ENCODE measurements around the gene PCBP4.
"Not testable (repeated sequence)": the region's sequence is repeated elsewhere in the genome, so short reads cannot be mapped to it uniquely, and the experiment has no call there.

The PCBP4 gene

GRCh38 chr3:51995346-51996163 is 28.3 kb upstream of the PCBP4 start, which contains the start of gene RPL29:
Gene RPL29 (minus strand): TSS chr3:51995895. CDS start chr3:51995461, 434 bp downstream.
- DNase-seq (ENCODE audit: insufficient read length, low spot score) (peak; percentile 89), FAIRE-seq (peak; percentile 89)

- no peak for DNase-seq (ENCODE audit: insufficient read length, low spot score)
- FAIRE-seq, result peak; percentile 4
Measured at GRCh38 chr3:51994530-51994929, 27.3 kb upstream of the PCBP4 start.

DNA sequence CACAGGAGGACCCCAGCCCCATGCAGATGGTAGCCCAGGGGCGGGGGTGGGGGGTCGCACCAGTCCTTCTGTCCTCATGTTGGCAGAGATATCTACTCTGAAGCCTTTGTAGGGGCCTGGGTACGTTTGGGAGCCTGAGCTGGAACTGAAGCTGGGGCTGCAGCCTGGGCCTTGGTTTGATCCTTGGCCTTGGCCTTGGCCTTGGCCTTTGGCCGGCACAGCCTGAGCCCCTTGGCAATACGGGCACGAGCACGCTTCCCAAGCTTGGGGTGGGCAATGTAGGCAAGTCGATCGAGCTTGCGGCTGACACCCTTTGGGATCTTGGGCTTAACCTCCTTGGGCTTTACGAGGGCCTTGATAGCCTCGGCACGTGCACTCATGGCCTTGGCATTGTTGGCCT is 26.4 kb upstream of the PCBP4 start:
- not testable (repeated sequence) for FAIRE-seq; DNase-seq (ENCODE audit: insufficient read length, low spot score)

DNA sequence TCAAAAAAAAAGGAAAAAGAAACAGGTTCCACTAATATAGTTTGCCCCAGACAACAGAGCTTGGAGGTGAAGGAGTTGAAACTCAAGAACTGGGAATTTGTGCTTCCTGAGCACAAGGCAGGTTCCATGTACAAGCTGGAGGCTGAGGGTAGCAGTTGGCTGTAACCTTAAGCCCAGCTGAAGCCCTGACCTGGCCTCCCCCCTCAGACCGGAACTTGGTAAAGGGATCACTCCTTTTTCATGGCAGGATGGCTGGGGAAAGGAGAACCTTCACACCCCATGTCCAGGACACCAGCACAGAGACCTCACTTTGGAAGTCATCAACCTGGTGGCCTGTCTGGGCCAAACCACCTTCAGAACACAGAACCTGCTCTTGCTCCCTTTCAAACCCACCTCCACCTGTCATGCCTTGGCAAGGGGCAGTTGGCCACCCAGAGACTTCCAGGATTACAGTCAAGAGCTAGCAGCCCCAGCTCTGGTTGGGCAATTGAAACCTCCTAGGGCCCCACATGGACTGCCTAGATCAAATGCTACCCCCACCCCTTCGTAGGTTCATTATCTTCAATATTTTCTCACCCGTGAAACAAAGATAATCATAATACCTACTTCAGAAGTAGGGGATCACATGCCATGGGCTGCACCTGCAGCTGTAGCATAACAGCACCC is 24.9 kb upstream of the PCBP4 start:
- DNase-seq (ENCODE audit: insufficient read length, low spot score), result no peak

DNA sequence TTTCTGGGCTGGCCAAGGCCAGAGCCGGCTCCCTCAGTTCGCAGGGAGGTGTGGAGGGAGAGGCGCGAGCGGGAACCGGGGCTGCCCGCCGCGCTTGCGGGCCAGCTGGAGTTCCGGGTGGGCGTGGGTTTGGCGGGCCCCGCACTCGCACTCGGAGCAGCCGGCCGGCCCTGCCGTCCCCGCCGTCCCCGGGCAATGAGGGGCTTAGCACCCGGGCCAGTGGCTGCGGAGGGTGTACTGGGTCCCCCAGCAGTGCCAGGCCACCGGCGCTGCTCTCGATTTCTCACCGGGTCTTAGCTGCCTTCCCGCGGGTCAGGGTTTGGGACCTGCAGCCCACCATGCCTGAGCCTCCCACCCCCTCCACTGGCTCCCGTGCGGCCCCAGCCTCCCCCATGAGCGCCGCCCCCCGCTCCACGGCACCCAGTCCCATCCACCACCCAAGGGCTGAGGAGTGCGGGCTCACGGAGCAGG is 23.3 kb upstream of the PCBP4 start:
- not testable (repeated sequence) for DNase-seq (ENCODE audit: insufficient read length, low spot score); FAIRE-seq

More for the DNA sequence above, 24.9 kb upstream of the PCBP4 start:
- FAIRE-seq, result no peak

GRCh38 chr3:51988286-51989146 is 21.3 kb upstream of the PCBP4 start:
- FAIRE-seq, result no peak
- no peak for DNase-seq (ENCODE audit: insufficient read length, low spot score)

DNA sequence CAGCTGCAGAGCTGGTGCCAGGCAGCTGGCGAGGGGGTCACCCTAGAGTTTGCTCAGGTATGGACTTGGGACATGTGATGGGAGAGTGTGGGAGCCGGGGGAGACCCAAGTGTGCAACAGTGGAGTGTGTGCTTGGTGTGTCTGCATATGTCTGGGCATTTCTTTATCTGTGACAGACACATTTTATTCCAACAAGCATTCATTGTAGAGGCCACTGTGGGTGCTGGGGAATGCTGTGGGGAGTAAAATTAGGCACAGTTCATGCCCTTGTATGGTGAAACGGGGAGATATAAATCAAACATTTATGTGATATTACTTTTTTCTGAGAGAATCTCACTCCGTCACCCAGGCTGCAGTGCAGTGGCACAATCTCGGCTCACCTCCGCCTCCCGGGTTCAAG is 20.3 kb upstream of the PCBP4 start:
- FAIRE-seq, result no peak

GRCh38 chr3:51986010-51986947 is 19.0 kb upstream of the PCBP4 start:
- FAIRE-seq (no peak), DNase-seq (ENCODE audit: insufficient read length, low spot score) (no peak)

More for the DNA sequence above, 20.3 kb upstream of the PCBP4 start:
- DNase-seq (ENCODE audit: insufficient read length, low spot score), result no peak

- DNase-seq (ENCODE audit: insufficient read length, low spot score), result no peak
- no peak for FAIRE-seq
Measured at GRCh38 chr3:51985063-51985462, 17.8 kb upstream of the PCBP4 start.

GRCh38 chr3:51984269-51984647 is 17.0 kb upstream of the PCBP4 start:
- DNase-seq (ENCODE audit: insufficient read length, low spot score) (no peak), FAIRE-seq (no peak)

DNA sequence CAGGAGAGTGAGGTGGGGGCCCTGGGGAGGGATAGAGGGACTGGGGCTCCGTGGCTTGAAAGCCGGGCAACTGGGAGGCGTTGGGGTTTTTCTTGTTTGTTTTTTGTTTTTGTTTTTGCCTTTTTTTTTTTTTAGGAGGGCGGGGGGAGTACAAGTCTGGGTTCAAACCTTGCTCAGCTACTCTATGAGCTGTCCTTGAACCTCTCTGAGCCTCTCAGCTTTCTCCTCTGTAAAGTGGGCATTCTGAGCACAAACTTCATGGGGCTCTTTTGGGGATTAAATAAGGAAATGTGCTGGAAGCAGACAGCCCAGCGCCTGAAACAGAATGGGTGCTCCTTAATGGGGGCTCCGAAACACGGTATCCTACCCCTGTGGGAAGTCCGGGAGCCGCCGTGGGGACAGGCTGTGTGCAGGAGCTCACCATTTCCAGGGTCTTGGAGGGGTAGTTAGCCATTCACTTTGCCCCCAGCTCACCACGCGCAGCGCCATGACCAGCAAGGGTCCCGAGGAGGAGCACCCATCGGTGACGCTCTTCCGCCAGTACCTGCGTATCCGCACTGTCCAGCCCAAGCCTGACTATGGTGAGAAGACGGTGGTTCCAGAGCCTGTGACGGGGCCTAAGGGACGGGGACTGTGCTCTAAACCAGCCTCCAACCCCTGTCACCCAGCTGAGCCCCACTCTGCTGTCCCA is 16.5 kb upstream of the PCBP4 start:
- FAIRE-seq (no peak), DNase-seq (ENCODE audit: insufficient read length, low spot score) (no peak)

GRCh38 chr3:51982838-51983577 is 15.8 kb upstream of the PCBP4 start, which contains the start of gene ACY1:
Gene ACY1 (plus strand): TSS chr3:51983535. CDS start chr3:51984065, 530 bp downstream.
- peak; percentile 93 for DNase-seq (ENCODE audit: insufficient read length, low spot score)

DNA sequence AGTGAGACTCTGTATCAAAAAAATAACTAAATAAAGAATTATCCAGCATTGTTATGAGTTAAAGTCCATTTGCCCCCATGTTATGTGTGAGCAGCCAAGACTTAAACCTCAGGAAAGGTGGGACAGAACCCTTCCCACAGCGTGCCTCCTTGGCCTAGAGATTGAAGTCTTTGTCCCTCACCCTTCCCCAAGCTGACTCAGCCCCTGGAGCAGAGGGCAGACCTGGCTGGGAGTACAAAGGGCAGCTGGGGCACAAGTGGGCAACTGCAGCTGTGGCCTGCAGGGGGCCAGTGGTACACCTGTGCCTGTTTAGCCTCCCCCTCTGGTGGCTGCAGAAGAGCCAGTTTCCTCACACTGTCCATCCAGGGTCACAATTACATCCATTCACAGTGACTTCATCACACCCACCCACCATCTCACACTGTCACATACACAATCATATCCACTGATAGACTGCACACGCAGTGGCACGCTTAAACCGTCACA is 15.1 kb upstream of the PCBP4 start:
- DNase-seq (ENCODE audit: insufficient read length, low spot score) (peak; percentile 75), FAIRE-seq (no peak)

More at GRCh38 chr3:51982838-51983577, 15.8 kb upstream of the PCBP4 start, which contains the start of gene ACY1:
- peak; percentile 98 for FAIRE-seq

- FAIRE-seq (no peak), DNase-seq (ENCODE audit: insufficient read length, low spot score) (no peak)
Measured at GRCh38 chr3:51980253-51980652, 13.0 kb upstream of the PCBP4 start.

DNA sequence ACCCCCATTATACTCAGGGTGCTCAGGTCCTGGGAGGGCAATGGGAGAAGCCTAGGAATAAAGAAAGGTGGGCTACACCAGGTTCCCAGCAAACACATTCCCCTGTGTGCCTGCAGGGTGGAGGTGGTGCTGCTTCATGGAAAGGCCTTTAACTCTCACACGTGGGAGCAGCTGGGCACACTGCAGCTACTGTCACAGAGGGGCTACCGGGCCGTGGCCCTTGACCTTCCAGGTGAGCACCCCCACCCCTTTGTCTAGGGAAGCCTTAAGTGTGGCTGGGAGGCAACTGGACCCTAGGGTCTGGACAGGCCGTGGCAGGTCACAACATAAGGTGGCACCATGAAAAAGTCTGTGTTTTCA is 10.9 kb upstream of the PCBP4 start:
- FAIRE-seq (no peak), DNase-seq (ENCODE audit: insufficient read length, low spot score) (no peak)

GRCh38 chr3:51977446-51978142 is 10.3 kb upstream of the PCBP4 start:
- DNase-seq (ENCODE audit: insufficient read length, low spot score) (no peak), FAIRE-seq (no peak)

- DNase-seq (ENCODE audit: insufficient read length, low spot score), result no peak
- no peak for FAIRE-seq
Measured at GRCh38 chr3:51975852-51976549, 8.7 kb upstream of the PCBP4 start.
